H1 (cell line): Measurements from ENCODE around the gene KIF5C. TPM values are rescaled to one million over a fixed set of nuclear protein-coding genes. Genes with fewer than 3 reads are reported as not detected.

Source experiments
- CTCF ChIA-PET: fragments of 300-600 bp; sonication (Branson Sonifier 250); formaldehyde crosslinking; loops from one replicate; lab custom pipeline; 2021; ENCODE audit not compliant: partially characterized antibody; lab: Charles Lee
- POLR2A ChIA-PET: fragments of 300-600 bp; sonication (Branson Sonifier 250); formaldehyde crosslinking; loops from one replicate; lab custom pipeline; 2021; ENCODE audit warnings: inconsistent platforms; ENCODE audit not compliant: partially characterized antibody; lab: Charles Lee
- DNase-seq, 2 experiments: peaks; one replicate each; pipeline versions ENCODE4 v3.0.0 to v3.0.0-alpha.2; 2010 to 2022; ENCODE audit warnings: low spot score in 2 of 2, low read depth in 1 of 2, mixed read lengths in 1 of 2
- FAIRE-seq: peaks from 2 replicates; lab custom pipeline; 2011; peaks lifted over from hg19 to GRCh38; lab: Jason Lieb, UNC
- H2AFZ ChIP-seq: 2 replicates; pipeline ENCODE4 v1.8.1; 2012; ENCODE audit warnings: low read length, inconsistent platforms
- H2AK5ac ChIP-seq: 2 replicates; pipeline ENCODE4 v1.6.1; 2013; ENCODE audit warnings: low read depth, low read length
- H2BK120ac ChIP-seq: replicated peaks from 2 replicates; pipeline ENCODE3; 2013; ENCODE audit warnings: low read depth, low read length, inconsistent platforms
- H2BK12ac ChIP-seq: 2 replicates; pipeline ENCODE4 v1.6.1; 2013; ENCODE audit warnings: low read depth, low read length
- H2BK15ac ChIP-seq: 2 replicates; pipeline ENCODE4 v1.6.1; 2013; ENCODE audit warnings: low read length
- H2BK20ac ChIP-seq: 2 replicates; pipeline ENCODE4 v1.6.1; 2013; ENCODE audit warnings: low read length
- H2BK5ac ChIP-seq: 2 replicates; pipeline ENCODE4 v1.6.1; 2013; ENCODE audit warnings: low read depth, low read length
- H3K14ac ChIP-seq: 2 replicates; pipeline ENCODE4 v1.6.1; 2013; ENCODE audit warnings: inconsistent platforms; ENCODE audit not compliant: insufficient read length
- H3K18ac ChIP-seq: 2 replicates; pipeline ENCODE4 v1.6.1; 2013; ENCODE audit warnings: low read length; ENCODE audit errors: extremely low read depth
- H3K23ac ChIP-seq: 2 replicates; pipeline ENCODE4 v1.6.1; 2013; ENCODE audit warnings: inconsistent platforms; ENCODE audit not compliant: insufficient read length
- H3K23me2 ChIP-seq: 2 replicates; pipeline ENCODE4 v1.6.1; 2013; ENCODE audit warnings: low read depth, low read length
- H3K27ac ChIP-seq: 2 replicates; pipeline ENCODE4 v1.6.1; 2011; ENCODE audit warnings: low read depth, low read length, inconsistent platforms
- H3K27me3 ChIP-seq, 4 experiments: replicated peaks in 1 of 4; 1 replicate in 1 of 4; 2 replicates in 3 of 4; pipeline versions ENCODE4 v1.6.1 to v1.8.1; 2011 to 2013; ENCODE audit warnings: low read length in 3 of 4, mild to moderate bottlenecking in 3 of 4, inconsistent platforms in 2 of 4, mixed read lengths in 2 of 4, moderate library complexity in 1 of 4; ENCODE audit not compliant: control insufficient read depth in 3 of 4, insufficient read depth in 3 of 4; ENCODE audit errors: extremely low read depth in 1 of 4
- H3K36me3 ChIP-seq, 4 experiments: 2 replicates each; pipeline versions ENCODE4 v1.6.1 to v1.8.1; 2011 to 2013; ENCODE audit warnings: mild to moderate bottlenecking in 4 of 4, low read length in 3 of 4, moderate library complexity in 2 of 4, control low read depth in 1 of 4, inconsistent platforms in 1 of 4; ENCODE audit not compliant: insufficient read depth in 4 of 4, control insufficient read depth in 2 of 4
- H3K4ac ChIP-seq: replicated peaks from 2 replicates; pipeline ENCODE3; 2013; ENCODE audit warnings: low read length, low read depth, mixed read lengths, inconsistent platforms; ENCODE audit not compliant: insufficient read length
- H3K4me1 ChIP-seq, 4 experiments: replicated peaks in 1 of 4; 1 replicate in 1 of 4; 2 replicates in 3 of 4; pipeline versions ENCODE4 v1.6.1 to v1.8.1; 2011 to 2013; ENCODE audit warnings: low read length in 3 of 4, inconsistent platforms in 2 of 4, mixed read lengths in 1 of 4; ENCODE audit not compliant: insufficient read depth in 4 of 4, control insufficient read depth in 3 of 4
- H3K4me2 ChIP-seq, 2 experiments: 2 replicates each; pipeline versions ENCODE4 v1.6.1 to v1.8.1; 2011 to 2013; ENCODE audit warnings: low read depth in 2 of 2, low read length in 2 of 2, control low read depth in 1 of 2, inconsistent platforms in 1 of 2, mild to moderate bottlenecking in 1 of 2; ENCODE audit not compliant: insufficient read depth in 1 of 2
- H3K4me3 ChIP-seq, 4 experiments: fragments of 200-600, 300-600 bp in 1 of 4; sonication (generic), shearing (Covaris generic), sonication (Bioruptor Twin) in 1 of 4; 2 replicates each; pipeline versions ENCODE4 v1.5.1 to v1.8.1; 2011 to 2016; ENCODE audit warnings: low read length in 4 of 4, low read depth in 3 of 4, control low read depth in 2 of 4, inconsistent platforms in 2 of 4, mild to moderate bottlenecking in 2 of 4, mixed read lengths in 1 of 4, moderate library complexity in 1 of 4; ENCODE audit not compliant: insufficient read depth in 2 of 4; ENCODE audit errors: extremely low read depth in 1 of 4
- H3K56ac ChIP-seq: replicated peaks from 2 replicates; pipeline ENCODE3; 2013; ENCODE audit warnings: low read depth, mild to moderate bottlenecking, mixed read lengths, low read length, inconsistent platforms; ENCODE audit not compliant: insufficient read length
- H3K79me1 ChIP-seq: 2 replicates; pipeline ENCODE4 v1.6.1; 2013; ENCODE audit warnings: low read depth, low read length, control low read depth
- H3K79me2 ChIP-seq, 2 experiments: 2 replicates each; pipeline versions ENCODE4 v1.6.1 to v1.8.1; 2012 to 2013; ENCODE audit warnings: low read length in 2 of 2, mild to moderate bottlenecking in 2 of 2, inconsistent platforms in 1 of 2; ENCODE audit not compliant: insufficient read depth in 2 of 2, control insufficient read depth in 1 of 2
- H3K9ac ChIP-seq, 4 experiments: replicated peaks in 1 of 4; 1 replicate in 1 of 4; 2 replicates in 3 of 4; pipeline versions ENCODE4 v1.6.1 to v1.8.1; 2011 to 2013; ENCODE audit warnings: low read depth in 3 of 4, low read length in 3 of 4, control low read depth in 2 of 4, mild to moderate bottlenecking in 2 of 4, moderate library complexity in 2 of 4, inconsistent platforms in 1 of 4; ENCODE audit errors: extremely low read depth in 1 of 4
- H3K9me3 ChIP-seq, 2 experiments: 2 replicates each; pipeline versions ENCODE4 v1.6.1 to v1.8.1; 2012 to 2013; ENCODE audit warnings: mild to moderate bottlenecking in 2 of 2, moderate library complexity in 2 of 2, control low read depth in 1 of 2, inconsistent platforms in 1 of 2, low read depth in 1 of 2, low read length in 1 of 2, mixed read lengths in 1 of 2; ENCODE audit not compliant: insufficient read depth in 2 of 2
- H4K20me1 ChIP-seq, 2 experiments: replicated peaks in 1 of 2; 2 replicates each; pipeline versions ENCODE3 to v1.8.1; 2011 to 2013; ENCODE audit warnings: inconsistent platforms in 2 of 2, low read length in 2 of 2, mild to moderate bottlenecking in 1 of 2; ENCODE audit not compliant: insufficient read depth in 2 of 2, control insufficient read depth in 1 of 2
- H4K5ac ChIP-seq: 2 replicates; pipeline ENCODE4 v1.6.1; 2013; ENCODE audit warnings: low read length, low read depth, mixed read lengths, inconsistent platforms; ENCODE audit not compliant: insufficient read length
- H4K8ac ChIP-seq: 2 replicates; pipeline ENCODE4 v1.8.0; 2013; ENCODE audit warnings: mild to moderate bottlenecking, moderate library complexity, low read length, inconsistent platforms; ENCODE audit not compliant: insufficient read depth; ENCODE audit errors: extremely low read depth
- H4K91ac ChIP-seq: replicated peaks from 2 replicates; pipeline ENCODE3; 2013; ENCODE audit warnings: low read length, mixed read lengths, inconsistent platforms; ENCODE audit not compliant: insufficient read length
- CHD1 ChIP-seq: IDR thresholded peaks from 2 replicates; pipeline ENCODE4 v1.6.1; 2012; ENCODE audit warnings: low read depth, low read length, improper control_type of control experiment
- FOSL1 ChIP-seq: IDR thresholded peaks from 2 replicates; pipeline ENCODE4 v1.6.1; 2011; ENCODE audit warnings: mild to moderate bottlenecking, low read depth, low read length, moderate library complexity; ENCODE audit not compliant: insufficient read depth
- HDAC2 ChIP-seq, 2 experiments: fragments of 300-600 bp in 1 of 2; sonication (generic) in 1 of 2; IDR thresholded peaks; 2 replicates each; pipeline ENCODE4 v1.6.1; 2011 to 2012; ENCODE audit warnings: low read depth in 2 of 2, low read length in 2 of 2, mild to moderate bottlenecking in 2 of 2, moderate library complexity in 2 of 2, borderline replicate concordance in 1 of 2, inconsistent platforms in 1 of 2
- PHF8 ChIP-seq: fragments of 200-600 bp; sonication (generic); conservative IDR thresholded peaks from 2 replicates; pipeline ENCODE4 v1.7.1; 2012; ENCODE audit warnings: low read depth, mild to moderate bottlenecking, inconsistent platforms, low read length, moderate library complexity
- POU5F1 ChIP-seq: IDR thresholded peaks from 2 replicates; pipeline ENCODE4 v1.6.1; 2011; ENCODE audit warnings: low read depth, mild to moderate bottlenecking, low read length, moderate library complexity
- RFX5 ChIP-seq: IDR thresholded peaks from 2 replicates; pipeline ENCODE4 v1.6.1; 2011; ENCODE audit warnings: low read depth, low read length, improper control_type of control experiment, borderline replicate concordance
- RNF2 ChIP-seq: fragments of 200-900, 300-1000 bp; sonication (generic); IDR thresholded peaks from 2 replicates; pipeline ENCODE4 v1.7.1; 2016; ENCODE audit warnings: borderline replicate concordance, low read depth, mild to moderate bottlenecking, antibody characterized with exemption, low read length; ENCODE audit not compliant: poor library complexity, severe bottlenecking; ENCODE audit errors: missing control alignments
- SIRT6 ChIP-seq: IDR thresholded peaks from one replicate; pipeline ENCODE4 v1.7.1; 2012; ENCODE audit warnings: low read length, inconsistent platforms
- SP4 ChIP-seq: IDR thresholded peaks from 2 replicates; pipeline ENCODE4 v1.6.1; 2012; ENCODE audit warnings: low read length, inconsistent platforms
- SRF ChIP-seq: IDR thresholded peaks from 2 replicates; pipeline ENCODE4 v1.6.1; 2011; ENCODE audit warnings: mild to moderate bottlenecking, low read depth, low read length, moderate library complexity
- TAF1 ChIP-seq: IDR thresholded peaks from 2 replicates; pipeline ENCODE4 v1.6.1; 2011; ENCODE audit warnings: mild to moderate bottlenecking, low read depth, low read length
- ZNF274 ChIP-seq: IDR thresholded peaks from 2 replicates; pipeline ENCODE4 v1.7.0; 2012; ENCODE audit warnings: low read length, borderline replicate concordance; ENCODE audit errors: extremely low read depth
- polyA plus RNA-seq, 7 experiments: library from polyadenylated mRNA; depleted of rRNA in 3 of 7; stranded (reverse) in 5 of 7; unstranded in 2 of 7; fragments of >200 nt in 5 of 7; fragments of 200-250 nt in 2 of 7; gene quantifications; 1 replicate in 5 of 7; 2 replicates in 1 of 7; 4 replicates in 1 of 7; pipeline versions ENCODE4 v1.2.1 to v1.2.3, GENCODE V29; 2011 to 2013; ENCODE audit warnings: missing spikeins in 2 of 7, mixed read lengths in 2 of 7
- total RNA-seq: library from RNA; stranded (reverse); fragmentation: NEBNext Ultra II Directional; extraction: Animal tissue kit (Norgen Biotek cat#: 25700); gene quantifications from 2 replicates; pipeline ENCODE4 v1.2.1, GENCODE V29; 2021

KIF5C gene
- total and polyA plus RNA-seq, 2 of the 8 experiments (the other 6 are each of a cell fraction or from before 2014, with no cell fraction given) = 16.3 to 66.4 TPM

GRCh38 chr2:148992448-148992847 lies 117.4 kb downstream of the KIF5C start:
- H3K4ac ChIP-seq = no peak overlapping the region
- H3K27ac ChIP-seq = no peak overlapping the region
- H4K5ac ChIP-seq = no peak overlapping the region
- H3K18ac ChIP-seq = no peak overlapping the region
- H3K4me1 ChIP-seq = no peaks in the 10 kb centered on the region
- H3K14ac ChIP-seq = no peak overlapping the region
- no peak overlapping the region for H2AFZ ChIP-seq
- H3K9me3 ChIP-seq = no peaks in the 10 kb centered on the region
- no peak for FAIRE-seq
- ChIA-PET CTCF (interaction anchor here (0.7 to 1.9 kb wide), 4 partner anchors 8 to 214 kb away, joined by 3 to 5 read pairs (median 3); no protein-coding TSS in a partner anchor), POLR2A (no interaction called here)
- H2BK120ac ChIP-seq = no peak overlapping the region
- no peak overlapping the region for H2BK15ac ChIP-seq
- H3K27me3 ChIP-seq = no peaks in the 10 kb centered on the region
- H3K56ac ChIP-seq = no peak overlapping the region
- no peak overlapping the region for H4K91ac ChIP-seq
- H2AK5ac ChIP-seq = no peak overlapping the region
- H3K4me2 ChIP-seq = no peak overlapping the region
- H3K36me3 ChIP-seq = peaks cover 4 to 28% (median 17%) of the 10 kb centered on the region in 4 experiments
- H3K79me1 ChIP-seq = no peaks in the 10 kb centered on the region
- no peak for DNase-seq
- H4K8ac ChIP-seq = no peak overlapping the region
- H3K23ac ChIP-seq = no peak overlapping the region
- no peaks in the 10 kb centered on the region for H4K20me1 ChIP-seq
- H3K4me3 ChIP-seq = no peak overlapping the region
- H3K23me2 ChIP-seq = no peaks in the 10 kb centered on the region
- H3K79me2 ChIP-seq = no peaks in the 10 kb centered on the region
- H3K9ac ChIP-seq = no peak overlapping the region
- H2BK12ac ChIP-seq = no peak overlapping the region
- H2BK5ac ChIP-seq = no peak overlapping the region
- no peak overlapping the region for H2BK20ac ChIP-seq
- no peak for TF ChIP-seq SIRT6
- TF ChIP-seq POU5F1 = no peak
- TF ChIP-seq PHF8 = no peak
- TF ChIP-seq RNF2 = no peak
- no peak for TF ChIP-seq SRF
- no peak for TF ChIP-seq CHD1
- TF ChIP-seq HDAC2 (IDR thresholded peaks at IDR 0.05; ENCODE audit: borderline replicate concordance in 1 of 2, low read depth in 2 of 2, low read length in 2 of 2) = no peak
- no peak for TF ChIP-seq ZNF274
- no peak for TF ChIP-seq SP4
- no peak for TF ChIP-seq RFX5
- TF ChIP-seq TAF1 = no peak
- no peak for TF ChIP-seq FOSL1
